ENCODE results near the gene PLEKHO1.
"Not testable (repeated sequence)": the region's sequence is repeated elsewhere in the genome, so short reads cannot be mapped to it uniquely, and the experiment has no call there.

DNA sequence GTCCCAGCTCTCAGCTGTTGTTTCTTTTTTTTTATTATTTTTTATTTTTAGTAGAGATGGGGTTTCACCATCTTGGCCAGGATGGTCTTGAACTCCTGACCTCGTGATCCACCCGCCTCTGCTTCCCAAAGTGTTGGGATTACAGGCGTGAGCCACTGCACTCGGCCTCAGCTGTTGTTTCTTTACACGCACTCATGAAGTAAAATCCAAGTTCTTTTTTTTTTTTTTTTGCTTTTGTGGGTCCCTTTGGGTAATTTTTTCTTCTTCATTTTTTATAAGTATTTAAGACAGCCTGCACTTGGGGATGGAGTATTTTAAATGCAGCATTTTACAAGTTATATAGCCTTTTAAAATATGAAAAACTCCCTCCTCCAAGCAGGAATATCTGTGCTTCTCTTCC, 3.7 kb upstream of the PLEKHO1 start:
- not testable (repeated sequence) for TF ChIP-seq USF2 (IDR thresholded peaks at IDR 0.05; ENCODE audit: low read depth, low read length); SMC3 (IDR thresholded peaks at IDR 0.05; ENCODE audit: low read depth, low read length); POLR2A (IDR thresholded peaks at IDR 0.05; ENCODE audit: low read depth, low read length); BHLHE40 (IDR thresholded peaks at IDR 0.05; ENCODE audit: low read depth, low read length); RAD21 (IDR thresholded peaks at IDR 0.05; ENCODE audit: low read length); CEBPB (IDR thresholded peaks at IDR 0.05; ENCODE audit: low read depth, low read length); MAZ (IDR thresholded peaks at IDR 0.05; ENCODE audit: borderline replicate concordance, low read depth, low read length)
- TF ChIP-seq, protein P1, sequence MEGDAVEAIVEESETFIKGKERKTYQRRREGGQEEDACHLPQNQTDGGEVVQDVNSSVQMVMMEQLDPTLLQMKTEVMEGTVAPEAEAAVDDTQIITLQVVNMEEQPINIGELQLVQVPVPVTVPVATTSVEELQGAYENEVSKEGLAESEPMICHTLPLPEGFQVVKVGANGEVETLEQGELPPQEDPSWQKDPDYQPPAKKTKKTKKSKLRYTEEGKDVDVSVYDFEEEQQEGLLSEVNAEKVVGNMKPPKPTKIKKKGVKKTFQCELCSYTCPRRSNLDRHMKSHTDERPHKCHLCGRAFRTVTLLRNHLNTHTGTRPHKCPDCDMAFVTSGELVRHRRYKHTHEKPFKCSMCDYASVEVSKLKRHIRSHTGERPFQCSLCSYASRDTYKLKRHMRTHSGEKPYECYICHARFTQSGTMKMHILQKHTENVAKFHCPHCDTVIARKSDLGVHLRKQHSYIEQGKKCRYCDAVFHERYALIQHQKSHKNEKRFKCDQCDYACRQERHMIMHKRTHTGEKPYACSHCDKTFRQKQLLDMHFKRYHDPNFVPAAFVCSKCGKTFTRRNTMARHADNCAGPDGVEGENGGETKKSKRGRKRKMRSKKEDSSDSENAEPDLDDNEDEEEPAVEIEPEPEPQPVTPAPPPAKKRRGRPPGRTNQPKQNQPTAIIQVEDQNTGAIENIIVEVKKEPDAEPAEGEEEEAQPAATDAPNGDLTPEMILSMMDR (conservative IDR thresholded peaks at IDR 0.05; ENCODE audit: low read depth, low read length) = not testable (repeated sequence)
